ENCODE measurements around the gene UBR7. TPM values are rescaled to one million over a fixed set of nuclear protein-coding genes. Genes with fewer than 3 reads are reported as not detected.

The UBR7 gene
- total and polyA plus RNA-seq, 9 donors: 12.1 to 33.3 (median 20.5) TPM

DNA sequence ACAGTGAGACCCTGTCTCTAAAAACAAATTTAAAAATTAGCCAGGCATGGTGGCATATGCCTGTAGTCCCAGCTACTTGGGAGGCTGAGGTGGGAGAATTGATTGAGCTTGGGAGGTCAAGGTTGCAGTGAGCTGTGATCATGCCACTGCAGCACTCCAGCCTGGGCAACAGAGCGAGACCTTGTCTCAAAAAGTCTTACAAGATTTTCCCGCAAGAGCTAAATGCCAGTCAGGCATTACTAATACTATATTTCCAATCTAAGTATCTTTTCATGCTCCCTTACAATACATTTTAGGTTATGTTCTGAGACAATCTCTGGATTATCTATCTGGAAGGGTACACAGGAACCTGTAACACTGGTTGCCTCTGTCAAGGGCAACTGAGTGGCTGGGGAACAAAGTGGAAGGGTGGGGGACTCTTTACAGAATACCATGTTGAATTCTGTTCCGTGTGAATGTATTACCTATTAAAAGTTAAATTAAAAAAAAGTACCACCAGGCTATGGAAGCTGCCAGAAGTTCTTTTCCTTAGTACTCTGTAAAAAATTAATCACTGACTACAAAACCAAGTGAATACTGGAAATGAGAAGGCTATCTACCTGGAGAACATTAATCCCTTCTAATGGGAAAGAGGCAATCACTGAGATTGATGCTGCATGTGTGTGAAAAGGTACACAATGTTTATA lies 69.1 kb downstream of the UBR7 start:
- H3K27ac ChIP-seq: no peak overlapping the region
- intact Hi-C loops (cut with DNase I): no loop called here
- H3K27me3 ChIP-seq: no peaks in the 10 kb centered on the region
- TF ChIP-seq EP300 (IDR thresholded peaks at IDR 0.05): no peak
- no peak for TF ChIP-seq POLR2A (IDR thresholded peaks at IDR 0.05)
- TF ChIP-seq CTCF (IDR thresholded peaks at IDR 0.05): no peak
- no peak overlapping the region for H3K4me3 ChIP-seq
- 94 to 97% (median 96%) methylated on average over 3 of the region's 3 CpGs for WGBS, 3 donors
- no peaks in the 10 kb centered on the region for H3K9me3 ChIP-seq
- no peaks in the 10 kb centered on the region for H3K36me3 ChIP-seq
- DNase-seq: no peak
- peaks cover 3% of the 10 kb centered on the region for H3K4me1 ChIP-seq (ENCODE audit: insufficient read depth)

Other genes with a start within 250 kb of the UBR7 start
- 10 to 100 TPM; 23.6 to 57.8 (median 49.3) TPM for gene ITPK1, start 91.3 kb upstream of the UBR7 start, total RNA-seq
- 10 to 100 TPM; 32.2 to 40.9 TPM for gene ITPK1, start 91.3 kb upstream of the UBR7 start, polyA plus RNA-seq
- gene MOAP1, start 22.4 kb upstream of the UBR7 start, total RNA-seq: 10 to 100 TPM; 20.5 to 31.6 (median 24.1) TPM
- gene MOAP1, start 22.4 kb upstream of the UBR7 start, polyA plus RNA-seq: 10 to 100 TPM; 30.0 to 41.4 TPM
- 10 to 100 TPM in 6 of 7 donors, 1 to 10 TPM in 1; 8.0 to 22.2 (median 16.3) TPM for gene LYSET, start 21.9 kb upstream of the UBR7 start, total RNA-seq
- 10 to 100 TPM; 17.6 to 18.4 TPM for gene LYSET, start 21.9 kb upstream of the UBR7 start, polyA plus RNA-seq
- 10 to 100 TPM in 2 of 7 donors, 1 to 10 TPM in 5; 6.5 to 26.0 (median 8.3) TPM for gene GON7, start 191 bp upstream of the UBR7 start, total RNA-seq
- 1 to 10 TPM; 7.9 to 8.6 TPM for gene GON7, start 191 bp upstream of the UBR7 start, polyA plus RNA-seq
- 10 to 100 TPM; 19.6 to 42.2 (median 39.9) TPM for gene BTBD7, start 125.8 kb downstream of the UBR7 start, total RNA-seq
- 10 to 100 TPM; 10.9 to 21.0 TPM for gene BTBD7, start 125.8 kb downstream of the UBR7 start, polyA plus RNA-seq
- gene COX8C, start 139.9 kb downstream of the UBR7 start, total RNA-seq: not detected
- gene COX8C, start 139.9 kb downstream of the UBR7 start, polyA plus RNA-seq: under 1 TPM in 1 of 2 donors, not detected in 1; 0.51 TPM
- under 1 TPM; 0.10 to 0.34 (median 0.15) TPM for gene UNC79, start 223.7 kb downstream of the UBR7 start, total RNA-seq
- gene UNC79, start 223.7 kb downstream of the UBR7 start, polyA plus RNA-seq: 1 to 10 TPM in 1 of 2 donors, under 1 TPM in 1; 0.04 to 1.1 TPM

All from ovary (tissue), 9 donors.